ENCODE results near the gene AATK.

AATK gene

DNA sequence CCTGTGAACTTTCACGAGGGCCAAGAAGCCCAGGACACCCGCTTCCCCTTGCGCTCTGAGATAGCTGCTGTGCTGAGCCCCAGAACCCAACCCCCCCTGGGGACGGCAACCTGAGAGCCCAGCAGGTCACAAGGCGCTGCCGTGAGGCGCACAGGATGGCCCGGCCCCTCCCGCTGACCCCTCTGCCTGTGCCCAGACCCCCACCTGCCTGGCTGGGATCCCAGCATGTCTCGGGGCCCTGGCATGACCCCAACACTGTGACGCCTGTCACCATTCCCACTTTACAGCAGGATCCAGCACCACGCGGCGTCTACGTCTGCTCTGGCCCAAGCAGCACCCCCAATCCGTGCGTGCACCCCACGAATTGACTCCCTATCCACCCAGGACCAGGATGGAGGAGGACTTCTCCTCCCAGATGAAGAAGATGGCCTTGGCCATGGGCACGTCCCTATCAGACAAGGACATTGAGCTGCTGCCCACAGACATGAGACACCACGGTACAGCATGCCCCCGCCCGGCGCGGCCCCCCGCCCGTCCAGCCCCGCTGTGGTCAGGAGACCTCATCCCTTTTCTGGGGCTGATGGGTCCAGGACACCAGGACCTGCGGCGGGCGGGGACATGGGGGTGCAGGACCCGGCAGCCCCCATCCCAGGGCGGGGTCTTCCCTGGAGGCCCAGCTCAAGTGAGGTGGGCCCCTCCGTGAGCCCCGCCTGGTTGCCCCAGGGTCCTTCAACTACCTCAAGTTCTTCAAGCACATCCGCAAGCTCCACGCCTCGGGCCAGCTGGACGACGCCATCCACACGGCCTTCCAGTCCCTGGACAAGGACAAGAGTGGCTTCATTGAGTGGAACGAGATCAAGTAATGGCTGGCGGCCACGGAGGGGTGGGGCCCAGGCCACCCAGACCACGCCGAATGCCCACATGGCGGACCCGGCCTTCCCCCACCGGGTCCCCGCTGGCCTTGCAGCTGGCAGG, 15.1 kb upstream of the AATK start:
- Mint-ChIP-seq H3K4me1 (ENCODE audit: low read depth) (no peaks in the 10 kb centered on the region), H3K36me3 (ENCODE audit: low read depth) (no peaks in the 10 kb centered on the region), H3K9me3 (no peaks in the 10 kb centered on the region), H3K27ac (no peak overlapping the region), H3K27me3 (ENCODE audit: low read depth) (no peaks in the 10 kb centered on the region), H3K4me3 (no peak overlapping the region)

DNA sequence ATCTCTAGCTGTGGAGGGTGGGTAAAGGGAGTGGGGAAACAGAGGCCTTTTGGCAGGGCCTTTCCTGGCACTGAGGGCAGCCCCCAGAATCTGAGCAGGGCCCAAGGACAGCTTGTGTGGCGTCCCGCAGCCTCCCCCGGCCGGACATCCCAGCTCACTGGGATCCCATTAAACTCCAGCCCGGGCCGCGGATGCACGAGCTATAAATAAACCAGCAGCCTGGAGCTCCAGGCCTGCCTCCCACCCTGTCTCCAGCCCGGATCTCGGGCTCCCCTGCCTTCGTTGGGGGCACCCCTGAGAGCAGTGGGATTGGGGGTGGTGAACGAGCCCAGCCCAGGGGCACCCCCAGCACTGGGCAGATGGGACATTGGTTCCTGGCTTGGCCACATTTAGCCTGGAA, 13.8 kb upstream of the AATK start:
- Mint-ChIP-seq H3K9me3 (no peaks in the 10 kb centered on the region), H3K4me1 (ENCODE audit: low read depth) (no peaks in the 10 kb centered on the region), H3K27ac (no peak overlapping the region), H3K27me3 (ENCODE audit: low read depth) (no peaks in the 10 kb centered on the region), H3K36me3 (ENCODE audit: low read depth) (no peaks in the 10 kb centered on the region), H3K4me3 (no peak overlapping the region)

DNA sequence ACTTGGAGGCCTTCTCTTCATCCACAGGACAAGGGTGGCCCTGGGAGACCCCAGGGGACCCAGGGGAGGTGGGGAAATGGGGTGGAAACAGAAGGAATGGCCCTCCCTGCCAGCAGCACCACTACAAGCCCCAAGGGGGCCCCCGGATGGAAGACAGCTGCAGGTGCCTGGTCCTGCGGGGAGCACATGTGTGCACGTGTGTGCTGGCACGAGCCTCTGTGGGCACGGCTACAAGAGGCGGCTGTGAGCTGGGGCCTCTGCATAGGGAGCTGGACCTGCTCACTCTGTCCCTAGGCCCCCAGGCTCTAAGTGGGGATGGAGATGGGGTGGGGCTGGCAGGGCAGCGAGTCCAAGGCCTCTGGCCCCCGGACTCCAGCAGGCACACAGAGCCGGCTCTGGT, 13.2 kb upstream of the AATK start:
- Mint-ChIP-seq H3K9me3 (no peaks in the 10 kb centered on the region), H3K27ac (no peak overlapping the region), H3K27me3 (ENCODE audit: low read depth) (no peaks in the 10 kb centered on the region), H3K4me3 (no peak overlapping the region), H3K36me3 (ENCODE audit: low read depth) (no peaks in the 10 kb centered on the region), H3K4me1 (ENCODE audit: low read depth) (no peaks in the 10 kb centered on the region)

DNA sequence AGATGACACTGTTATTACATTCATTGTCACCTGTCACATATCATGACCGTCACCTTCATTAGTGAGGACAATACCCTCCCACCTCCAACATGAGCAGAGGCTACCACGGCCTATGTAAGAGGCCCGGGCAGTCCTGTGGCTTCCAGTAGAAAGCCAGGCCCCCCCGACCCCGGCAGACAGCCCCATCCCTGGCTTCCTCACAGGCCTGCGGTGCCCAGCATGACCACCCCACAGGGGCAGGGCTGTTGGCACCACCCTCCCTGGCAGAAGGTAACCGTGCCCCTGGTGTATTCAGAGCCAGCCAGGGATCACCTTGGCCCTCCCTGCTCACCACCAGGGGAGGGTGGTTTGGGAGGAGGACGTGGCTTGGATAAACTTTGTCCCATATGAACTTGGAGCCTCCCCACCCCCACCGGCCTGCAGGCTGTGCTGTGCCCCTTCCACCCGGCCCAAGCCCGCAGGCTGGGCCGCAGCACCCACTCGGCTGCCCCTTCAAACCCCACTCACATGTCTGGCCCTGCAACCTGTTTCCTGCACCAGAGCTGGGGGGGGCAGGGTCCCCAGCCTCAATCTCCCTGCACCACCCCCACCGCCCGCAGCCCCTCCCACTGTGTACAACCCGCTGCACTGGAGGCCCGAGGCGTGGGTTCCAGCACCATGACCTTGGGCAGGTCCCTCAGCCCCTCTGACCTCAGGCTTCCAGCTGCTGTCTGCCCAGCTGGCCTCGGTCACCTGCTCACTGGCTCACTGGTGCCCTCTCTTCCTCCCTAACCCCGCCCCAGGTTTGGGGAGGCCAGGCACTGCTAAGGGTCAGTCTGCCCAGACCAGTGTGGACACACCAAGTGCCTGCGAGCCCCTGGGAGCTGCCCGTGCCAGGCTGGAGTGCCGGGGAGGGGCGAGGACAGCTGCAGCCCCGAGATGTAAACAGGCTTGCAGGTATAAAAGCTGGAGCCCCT, 12.4 kb upstream of the AATK start:
- H3K9me3 Mint-ChIP-seq: no peaks in the 10 kb centered on the region
- H3K27me3 Mint-ChIP-seq (ENCODE audit: low read depth): no peaks in the 10 kb centered on the region

DNA sequence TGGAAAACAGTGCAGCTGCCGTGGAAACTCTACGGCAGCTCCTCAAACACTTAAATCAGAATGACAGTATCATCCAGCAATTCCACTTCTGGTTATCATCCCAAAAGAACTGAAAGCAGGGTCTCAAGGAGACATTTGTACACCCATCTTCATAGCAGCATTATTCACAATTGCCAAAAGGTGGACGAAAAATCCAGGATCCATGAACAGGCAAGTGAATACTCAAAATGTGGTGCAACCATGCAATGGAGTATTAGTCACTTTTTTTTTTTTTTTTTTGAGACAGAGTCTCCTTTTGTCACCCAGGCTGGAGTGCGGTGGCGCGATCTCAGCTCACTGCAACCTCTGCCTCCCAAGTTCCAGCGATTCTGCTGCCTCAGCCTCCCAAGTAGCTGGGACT, 10.6 kb upstream of the AATK start:
- H3K36me3 Mint-ChIP-seq (ENCODE audit: low read depth): no peaks in the 10 kb centered on the region

More for the DNA sequence above, 12.4 kb upstream of the AATK start:
- Mint-ChIP-seq H3K4me1 (ENCODE audit: low read depth) (no peaks in the 10 kb centered on the region), H3K27ac (no peak overlapping the region), H3K4me3 (no peak overlapping the region), H3K36me3 (ENCODE audit: low read depth) (no peaks in the 10 kb centered on the region)

DNA sequence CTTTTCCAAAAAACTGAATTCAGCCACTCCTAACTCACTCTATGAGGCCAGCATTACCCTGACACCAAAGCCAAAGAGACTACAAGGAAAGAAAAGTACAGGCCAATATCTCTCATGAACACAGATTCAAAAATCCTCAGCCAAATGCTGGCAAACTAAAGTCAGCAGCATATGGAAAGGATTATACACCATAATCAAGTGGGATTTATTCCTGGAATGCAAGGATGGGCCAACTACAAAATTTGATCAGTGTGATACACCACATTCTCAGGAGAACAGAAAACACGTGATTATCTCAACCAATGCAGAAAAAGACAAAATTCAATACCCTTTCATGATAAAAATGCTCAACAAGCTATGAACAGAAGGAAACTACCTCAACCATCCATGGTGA, 7.7 kb upstream of the AATK start:
- Mint-ChIP-seq H3K27me3 (ENCODE audit: low read depth) (no peaks in the 10 kb centered on the region), H3K36me3 (ENCODE audit: low read depth) (no peaks in the 10 kb centered on the region), H3K27ac (no peak overlapping the region), H3K4me1 (ENCODE audit: low read depth) (no peaks in the 10 kb centered on the region), H3K4me3 (no peak overlapping the region), H3K9me3 (no peaks in the 10 kb centered on the region)

More for the DNA sequence above, 10.6 kb upstream of the AATK start:
- no peak overlapping the region for H3K27ac Mint-ChIP-seq
- H3K4me1 Mint-ChIP-seq (ENCODE audit: low read depth): no peaks in the 10 kb centered on the region
- no peaks in the 10 kb centered on the region for H3K9me3 Mint-ChIP-seq
- H3K4me3 Mint-ChIP-seq: no peak overlapping the region
- H3K27me3 Mint-ChIP-seq (ENCODE audit: low read depth): no peaks in the 10 kb centered on the region

DNA sequence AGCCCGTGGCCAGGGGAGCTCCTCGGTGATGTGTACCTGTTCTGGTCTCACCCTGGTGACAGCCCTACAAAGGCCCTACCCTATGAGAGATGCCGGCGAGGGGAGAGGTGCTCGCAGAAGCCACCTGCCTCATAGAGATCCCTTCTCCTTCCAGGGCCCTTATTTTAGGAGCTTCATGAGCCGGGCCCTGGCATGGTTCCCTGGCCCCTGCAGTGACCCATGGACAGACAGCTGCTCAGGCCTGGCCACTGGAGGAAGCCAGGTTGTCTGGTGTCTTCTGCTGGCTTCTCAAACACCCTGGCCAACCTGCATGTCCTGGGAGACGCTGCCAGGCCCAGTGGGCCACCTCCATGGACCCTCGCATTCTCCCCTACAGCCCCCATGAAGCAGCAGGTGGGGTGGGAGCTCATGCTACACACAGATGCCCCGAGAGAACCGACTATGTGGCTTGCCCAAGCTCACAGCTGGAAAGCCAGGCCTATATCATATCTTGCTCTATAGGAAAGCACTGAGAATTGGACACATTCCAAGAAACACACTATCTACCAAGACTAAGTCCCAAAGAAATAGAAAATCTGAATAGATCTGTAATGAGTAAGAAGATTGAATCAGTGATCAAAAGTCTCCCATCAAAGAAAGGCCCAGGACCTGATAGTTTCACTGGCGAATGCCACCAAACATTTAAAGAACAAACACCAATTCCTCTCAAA, 7.2 kb upstream of the AATK start:
- no peak overlapping the region for H3K27ac Mint-ChIP-seq
- H3K4me3 Mint-ChIP-seq: no peak overlapping the region
- H3K36me3 Mint-ChIP-seq (ENCODE audit: low read depth): no peaks in the 10 kb centered on the region

DNA sequence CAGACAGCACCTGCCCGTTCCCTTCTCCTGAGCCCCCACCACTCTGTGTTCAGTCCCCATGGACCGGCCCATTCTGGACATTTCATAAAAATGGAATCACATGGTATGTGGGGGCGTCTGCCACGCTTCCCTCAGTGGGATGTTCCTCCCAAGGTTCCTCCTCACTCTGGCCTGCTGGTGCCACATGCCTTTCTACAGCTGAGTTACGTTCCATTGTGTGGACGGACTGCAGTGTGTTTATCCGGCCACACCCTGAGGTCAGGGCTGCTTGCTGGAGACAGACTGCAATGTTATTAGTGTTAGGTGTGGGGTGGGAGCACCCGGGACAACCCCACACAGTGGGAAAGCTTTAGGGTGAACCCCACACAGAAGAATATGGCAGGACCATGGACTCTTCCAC, 5.9 kb upstream of the AATK start:
- H3K9me3 Mint-ChIP-seq: no peaks in the 10 kb centered on the region
- H3K4me3 Mint-ChIP-seq: no peak overlapping the region
- no peaks in the 10 kb centered on the region for H3K4me1 Mint-ChIP-seq (ENCODE audit: low read depth)
- peaks cover 5% of the 10 kb centered on the region for H3K27me3 Mint-ChIP-seq (ENCODE audit: low read depth)
- H3K36me3 Mint-ChIP-seq (ENCODE audit: low read depth): no peaks in the 10 kb centered on the region
- no peak overlapping the region for H3K27ac Mint-ChIP-seq

More for the DNA sequence above, 7.2 kb upstream of the AATK start:
- no peaks in the 10 kb centered on the region for H3K9me3 Mint-ChIP-seq
- no peaks in the 10 kb centered on the region for H3K27me3 Mint-ChIP-seq (ENCODE audit: low read depth)
- no peaks in the 10 kb centered on the region for H3K4me1 Mint-ChIP-seq (ENCODE audit: low read depth)

DNA sequence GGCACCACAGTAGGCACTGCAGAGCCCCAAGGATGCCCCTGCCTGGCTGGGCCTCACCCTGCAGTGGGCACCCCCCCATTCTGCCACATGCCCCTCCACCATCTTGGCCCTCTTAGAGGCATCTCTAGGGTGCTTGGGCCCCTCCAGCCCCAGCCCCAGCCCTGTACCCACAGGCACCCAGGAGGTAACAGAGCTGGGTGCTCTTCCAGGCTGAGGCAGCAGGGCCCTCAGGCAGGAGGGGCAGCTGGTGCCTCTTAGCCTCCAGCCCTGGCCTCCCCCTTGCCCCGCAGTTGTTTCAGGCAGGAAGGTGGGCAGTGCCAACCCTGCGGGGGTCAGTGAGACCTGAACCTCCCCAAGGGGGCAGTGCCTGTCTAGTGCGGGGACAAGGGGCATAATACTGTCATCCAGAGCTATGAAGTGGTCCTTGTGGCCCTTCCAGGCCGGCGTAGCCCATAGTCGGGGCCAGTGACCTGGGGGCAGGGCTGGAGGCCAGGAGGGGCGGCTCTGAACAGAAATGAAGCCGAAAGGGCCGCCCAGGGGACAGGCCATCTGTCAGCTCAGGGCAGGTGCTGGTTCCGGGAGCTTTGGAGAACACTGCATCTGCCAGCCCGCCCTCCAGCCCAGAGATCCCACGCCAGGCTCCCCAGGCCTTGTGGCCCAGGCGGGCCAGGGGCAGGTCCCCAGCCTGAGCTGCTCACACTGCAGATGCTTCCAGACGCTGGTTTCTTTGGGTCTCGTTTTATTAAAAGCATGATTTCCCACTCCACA, 4.9 kb upstream of the AATK start:
- no peak overlapping the region for H3K4me3 Mint-ChIP-seq
- no peaks in the 10 kb centered on the region for H3K4me1 Mint-ChIP-seq (ENCODE audit: low read depth)
- no peaks in the 10 kb centered on the region for H3K36me3 Mint-ChIP-seq (ENCODE audit: low read depth)
- no peaks in the 10 kb centered on the region for H3K9me3 Mint-ChIP-seq
- no peak overlapping the region for H3K27ac Mint-ChIP-seq
- H3K27me3 Mint-ChIP-seq (ENCODE audit: low read depth): peaks cover 9% of the 10 kb centered on the region

DNA sequence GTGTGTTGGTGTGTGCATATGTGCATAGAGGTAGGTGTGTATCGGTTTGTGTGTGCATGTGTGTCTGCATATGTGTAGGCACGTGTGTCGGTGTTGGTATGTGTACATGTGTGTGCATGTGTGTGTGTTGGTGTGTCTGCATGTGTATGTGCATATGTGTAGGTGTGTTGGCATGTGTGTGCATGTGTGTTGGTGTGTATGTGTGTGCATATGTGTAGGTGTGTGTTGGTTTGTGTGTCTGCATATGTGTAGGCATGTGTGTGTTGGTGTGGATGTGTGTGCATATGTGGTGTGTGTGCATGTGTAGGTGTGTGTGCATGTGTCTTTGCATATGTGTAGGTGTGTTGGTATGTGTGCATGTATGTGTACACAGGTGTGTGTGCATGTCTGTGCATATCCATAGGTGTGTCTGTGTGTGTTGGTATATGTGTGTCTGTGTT, 3.9 kb upstream of the AATK start:
- H3K9me3 Mint-ChIP-seq: no peaks in the 10 kb centered on the region
- H3K36me3 Mint-ChIP-seq (ENCODE audit: low read depth): no peaks in the 10 kb centered on the region

DNA sequence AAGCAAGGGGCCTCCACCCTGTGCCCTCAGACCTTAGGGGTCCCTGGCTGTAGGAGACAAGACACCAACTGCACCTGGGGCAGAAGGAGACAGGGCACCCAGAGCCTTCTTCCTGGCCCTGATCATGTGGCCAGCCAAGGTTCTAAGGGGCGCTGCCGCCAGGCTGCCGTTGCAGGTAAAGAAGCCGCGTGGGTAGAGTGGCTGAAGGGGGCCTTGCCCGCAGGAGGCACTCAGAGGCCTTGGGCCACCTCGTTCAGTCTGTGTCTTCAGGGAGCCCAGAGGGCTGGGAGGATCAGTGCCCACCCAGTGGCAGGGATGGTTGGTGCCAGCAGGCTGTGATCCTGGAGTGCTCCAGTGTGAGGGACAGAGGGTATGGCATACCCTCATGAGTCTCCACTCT, 1.6 kb upstream of the AATK start:
- Mint-ChIP-seq H3K4me1 (ENCODE audit: low read depth) (no peaks in the 10 kb centered on the region), H3K27me3 (ENCODE audit: low read depth) (peaks cover 17% of the 10 kb centered on the region), H3K4me3 (no peak overlapping the region), H3K9me3 (no peaks in the 10 kb centered on the region), H3K36me3 (ENCODE audit: low read depth) (no peaks in the 10 kb centered on the region), H3K27ac (no peak overlapping the region)

More for the DNA sequence above, 3.9 kb upstream of the AATK start:
- H3K27ac Mint-ChIP-seq: no peak overlapping the region
- no peaks in the 10 kb centered on the region for H3K4me1 Mint-ChIP-seq (ENCODE audit: low read depth)
- H3K27me3 Mint-ChIP-seq (ENCODE audit: low read depth): peaks cover 9% of the 10 kb centered on the region
- no peak overlapping the region for H3K4me3 Mint-ChIP-seq

DNA sequence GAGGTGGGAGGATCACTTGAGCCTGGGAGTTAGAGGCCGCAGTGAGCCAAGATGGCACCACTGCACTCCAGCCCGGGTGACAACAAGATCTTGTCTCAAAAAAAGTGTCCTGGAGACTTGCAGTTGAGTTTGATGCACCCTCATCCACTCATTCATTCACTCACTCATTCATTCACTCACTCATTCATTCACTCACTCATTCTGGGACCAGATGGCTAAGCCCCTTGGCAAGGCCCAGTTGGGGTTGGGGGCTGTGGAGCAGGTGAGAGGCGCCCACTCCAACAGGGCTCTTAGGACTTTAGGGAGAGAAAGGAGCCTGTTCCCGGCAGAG, 1.1 kb upstream of the AATK start:
- no peaks in the 10 kb centered on the region for H3K9me3 Mint-ChIP-seq
- H3K27me3 Mint-ChIP-seq (ENCODE audit: low read depth): peaks cover 17% of the 10 kb centered on the region
- no peaks in the 10 kb centered on the region for H3K4me1 Mint-ChIP-seq (ENCODE audit: low read depth)
- H3K27ac Mint-ChIP-seq: no peak overlapping the region
- no peak overlapping the region for H3K4me3 Mint-ChIP-seq
- no peaks in the 10 kb centered on the region for H3K36me3 Mint-ChIP-seq (ENCODE audit: low read depth)

DNA sequence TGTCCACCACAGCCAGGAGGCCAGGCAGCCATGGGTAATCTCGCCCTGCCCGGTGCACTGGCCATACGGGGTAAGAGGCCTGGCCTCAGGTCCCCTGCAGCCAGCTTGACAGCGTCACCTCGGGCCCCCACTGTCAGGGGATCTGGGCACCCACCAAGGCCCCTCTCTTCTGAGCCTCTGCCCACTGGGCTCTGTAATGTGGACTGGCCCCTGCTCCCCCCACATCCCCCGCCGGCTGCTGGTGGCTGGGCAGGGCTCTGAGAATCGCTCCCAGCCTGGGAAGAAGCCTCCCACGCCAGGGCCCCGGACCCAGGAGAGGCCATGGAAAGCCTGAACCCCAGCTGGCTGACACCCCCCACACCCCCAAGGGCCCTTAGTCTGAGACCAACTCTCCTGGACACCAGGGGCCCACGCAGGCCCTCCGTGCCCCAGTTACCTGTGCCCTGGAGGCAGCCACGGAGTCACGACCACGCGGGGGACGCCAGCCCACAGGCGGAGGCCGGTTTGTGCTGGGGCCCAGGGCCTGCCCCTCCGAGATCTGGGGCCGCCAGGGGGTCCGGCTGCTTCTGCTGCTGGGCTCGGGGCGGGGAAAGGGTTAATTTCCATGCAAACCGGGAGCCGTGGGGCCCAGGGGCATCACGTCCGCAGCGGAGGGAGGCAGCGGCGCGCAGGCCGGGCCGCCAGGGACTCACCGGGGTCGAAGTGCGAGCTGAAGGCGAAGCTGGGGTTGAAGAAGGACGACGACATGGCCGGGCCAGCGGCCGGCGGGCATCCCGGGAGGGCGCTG, 582 bp downstream of the AATK start, which contains the start of gene PVALEF:
Gene PVALEF, plus strand, starts transcription at position 262 of the 787 bp plus-strand sequence. CDS start 15,720 bp downstream, outside the sequence.
- H3K27ac Mint-ChIP-seq: no peak within 1 kb of the TSS
- no peaks in the 10 kb centered on the region for H3K36me3 Mint-ChIP-seq (ENCODE audit: low read depth)

More for the DNA sequence above, 582 bp downstream of the AATK start, which contains the start of gene PVALEF:
- Mint-ChIP-seq H3K9me3 (no peaks in the 10 kb centered on the region), H3K4me3 (no peak within 1 kb of the TSS), H3K27me3 (ENCODE audit: low read depth) (peaks cover 17% of the 10 kb centered on the region), H3K4me1 (ENCODE audit: low read depth) (no peaks in the 10 kb centered on the region)

All from T-helper 1 cell treated with Interleukin-12 subunit alpha and Interleukin-12 subunit beta and Interleukin-4 antibody, amounts not matched to agents 30 μg/mL and 1 μg/mL, for 36 hours (primary cell).